Neuronal stem cell (in vitro differentiated cells): ENCODE data around the gene MIPEP.

Experiments
- DNase-seq: peaks from one replicate; pipeline ENCODE4 v3.0.0-alpha.2; 2013; ENCODE audit warnings: low spot score
- H2AFZ ChIP-seq: one replicate; pipeline ENCODE4 v1.6.1; 2013; ENCODE audit warnings: mild to moderate bottlenecking, low read length, inconsistent platforms
- H2AK5ac ChIP-seq: 2 replicates; pipeline ENCODE4 v1.6.1; 2013; ENCODE audit warnings: low read depth, mild to moderate bottlenecking, inconsistent platforms, low read length, moderate library complexity, mixed read lengths
- H2BK120ac ChIP-seq: 2 replicates; pipeline ENCODE4 v1.6.1; 2013; ENCODE audit warnings: low read depth, mild to moderate bottlenecking, inconsistent platforms, low read length, moderate library complexity, mixed read lengths
- H2BK12ac ChIP-seq: one replicate; pipeline ENCODE4 v1.6.1; 2013; ENCODE audit warnings: low read length, inconsistent platforms
- H2BK15ac ChIP-seq: 2 replicates; pipeline ENCODE4 v1.6.1; 2013; ENCODE audit warnings: mild to moderate bottlenecking, low read length, inconsistent platforms, mixed read lengths
- H2BK5ac ChIP-seq: one replicate; pipeline ENCODE4 v1.6.1; 2013; ENCODE audit warnings: inconsistent platforms, mild to moderate bottlenecking, low read length, moderate library complexity
- H3K14ac ChIP-seq: one replicate; pipeline ENCODE4 v1.6.1; 2013; ENCODE audit warnings: low read length, inconsistent platforms
- H3K18ac ChIP-seq: 2 replicates; pipeline ENCODE4 v1.6.1; 2013; ENCODE audit warnings: low read length, inconsistent platforms
- H3K23ac ChIP-seq: 2 replicates; pipeline ENCODE4 v1.6.1; 2013; ENCODE audit warnings: low read depth, mild to moderate bottlenecking, mixed read lengths, low read length, inconsistent platforms; ENCODE audit not compliant: poor library complexity
- H3K27ac ChIP-seq: replicated peaks from 3 replicates; pipeline ENCODE4 v1.5.1; 2013; ENCODE audit warnings: low read length, inconsistent platforms
- H3K27me3 ChIP-seq, 3 experiments: 2 replicates each; pipeline ENCODE4 v1.6.1; 2013; ENCODE audit warnings: low read length in 3 of 3, mild to moderate bottlenecking in 2 of 3, inconsistent platforms in 1 of 3, low read depth in 1 of 3, mixed read lengths in 1 of 3, moderate library complexity in 1 of 3; ENCODE audit not compliant: control insufficient read depth in 3 of 3, insufficient read depth in 3 of 3
- H3K36me3 ChIP-seq, 2 donors: replicated peaks in 1 of 2; 2 replicates each; pipeline ENCODE4 v1.6.1; 2013; ENCODE audit warnings: low read length in 2 of 2; ENCODE audit not compliant: control insufficient read depth in 2 of 2, insufficient read depth in 2 of 2
- H3K4ac ChIP-seq: 2 replicates; pipeline ENCODE4 v1.6.1; 2013; ENCODE audit warnings: inconsistent platforms, mild to moderate bottlenecking, low read length, moderate library complexity
- H3K4me1 ChIP-seq, 2 donors: 1 replicate in 1 of 2; 2 replicates in 1 of 2; pipeline ENCODE4 v1.6.1; 2013; ENCODE audit warnings: low read length in 2 of 2, low read depth in 1 of 2; ENCODE audit not compliant: control insufficient read depth in 2 of 2, insufficient read depth in 1 of 2
- H3K4me2 ChIP-seq: one replicate; pipeline ENCODE4 v1.6.1; 2013; ENCODE audit warnings: mild to moderate bottlenecking, low read length, inconsistent platforms; ENCODE audit not compliant: insufficient read depth, poor library complexity, severe bottlenecking
- H3K4me3 ChIP-seq, 2 donors: 2 replicates each; pipeline ENCODE4 v1.5.1; 2013; ENCODE audit warnings: low read length in 2 of 2, mild to moderate bottlenecking in 2 of 2, inconsistent platforms in 1 of 2, moderate library complexity in 1 of 2
- H3K79me1 ChIP-seq: one replicate; pipeline ENCODE4 v1.6.1; 2013; ENCODE audit warnings: low read depth, mild to moderate bottlenecking, inconsistent platforms, low read length, moderate library complexity
- H3K9ac ChIP-seq: one replicate; pipeline ENCODE4 v1.6.1; 2013; ENCODE audit warnings: mild to moderate bottlenecking, low read depth, low read length, inconsistent platforms; ENCODE audit not compliant: poor library complexity
- H3K9me3 ChIP-seq, 2 donors: replicated peaks in 1 of 2; 2 replicates each; pipeline versions ENCODE3 to v1.6.1; 2013; ENCODE audit warnings: low read length in 2 of 2, mild to moderate bottlenecking in 2 of 2, inconsistent platforms in 1 of 2, low read depth in 1 of 2, mixed read lengths in 1 of 2, moderate library complexity in 1 of 2; ENCODE audit not compliant: control insufficient read depth in 2 of 2, insufficient read depth in 1 of 2
- H4K8ac ChIP-seq: one replicate; pipeline ENCODE4 v1.6.1; 2013; ENCODE audit warnings: low read depth, mild to moderate bottlenecking, inconsistent platforms, low read length, moderate library complexity
- H4K91ac ChIP-seq: one replicate; pipeline ENCODE4 v1.6.1; 2013; ENCODE audit warnings: low read length, low read depth, mild to moderate bottlenecking, inconsistent platforms; ENCODE audit not compliant: poor library complexity
- WGBS, 2 donors: extraction: QIAGEN DNeasy Blood & Tissue Kit; methylation state at CpG; one replicate each; pipeline ENCODE4 v1.1.7; 2013; ENCODE audit warnings: missing lambda C conversion rate in 2 of 2, mixed read lengths in 1 of 2; ENCODE audit not compliant: insufficient read length in 2 of 2, insufficient replicate concordance in 1 of 2; ENCODE audit errors: extremely low coverage in 2 of 2; 5-methylcytosine and 5-hydroxymethylcytosine counted together

MIPEP gene

DNA sequence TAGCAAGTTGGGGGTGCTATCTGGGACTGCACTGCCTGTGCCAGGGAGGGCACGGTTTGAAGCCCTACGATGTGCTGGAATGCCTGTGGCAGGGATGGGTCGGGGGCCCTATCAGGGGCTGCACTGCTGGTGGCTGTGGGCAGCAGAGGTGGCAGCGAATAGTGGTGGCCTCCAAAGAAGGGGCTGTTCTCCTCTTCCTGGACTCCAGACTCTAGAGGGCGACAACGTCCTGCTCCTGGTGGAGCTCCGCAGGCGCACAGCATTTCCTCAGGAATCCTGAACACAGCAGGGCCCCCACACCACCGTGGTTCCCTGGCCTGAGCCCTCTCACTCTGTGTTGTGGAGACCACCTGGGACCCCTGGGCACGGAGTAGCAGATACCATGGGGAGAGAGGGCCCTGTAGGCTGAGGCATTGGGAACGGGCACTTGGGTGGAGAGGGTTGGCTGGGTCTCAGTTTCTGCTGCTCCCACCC lies 173.4 kb downstream of the MIPEP start:
- no peaks in the 10 kb centered on the region for H3K27me3 ChIP-seq
- no peak overlapping the region for H3K4me3 ChIP-seq
- H4K91ac ChIP-seq: no peak overlapping the region
- H3K79me1 ChIP-seq: no peaks in the 10 kb centered on the region
- no peak overlapping the region for H2AK5ac ChIP-seq
- no peak overlapping the region for H4K8ac ChIP-seq
- H3K9me3 ChIP-seq: peaks cover 0 to 6% of the 10 kb centered on the region in 2 donors
- no peak overlapping the region for H3K14ac ChIP-seq
- no peak overlapping the region for H2BK120ac ChIP-seq
- peak overlapping the region; percentile 3 for H3K23ac ChIP-seq
- no peak overlapping the region for H3K4ac ChIP-seq
- H3K9ac ChIP-seq: no peak overlapping the region
- H3K4me2 ChIP-seq: no peak overlapping the region
- H2BK5ac ChIP-seq: no peak overlapping the region
- no peak overlapping the region for H2BK15ac ChIP-seq
- H2AFZ ChIP-seq: peak overlapping the region; percentile 70
- H3K27ac ChIP-seq: no peak overlapping the region
- WGBS, 2 donors: no CpG with 5 or more reads among the region's 11 CpGs
- H3K36me3 ChIP-seq: no peaks in the 10 kb centered on the region
- DNase-seq: no peak
- H2BK12ac ChIP-seq: no peak overlapping the region
- peak overlapping the region; percentile 72 for H3K18ac ChIP-seq
- H3K4me1 ChIP-seq: peaks cover 0 to 6% of the 10 kb centered on the region in 2 donors

- H4K91ac ChIP-seq: no peak overlapping the region
- no peak overlapping the region for H3K4me3 ChIP-seq
- no peak overlapping the region for H2AFZ ChIP-seq
- peak overlapping the region; percentile 7 for H3K18ac ChIP-seq
- WGBS, 2 donors: no CpG with 5 or more reads among the region's 19 CpGs
- no peak overlapping the region for H2BK5ac ChIP-seq
- H2BK120ac ChIP-seq: no peak overlapping the region
- peak overlapping the region; percentile 3 for H3K23ac ChIP-seq
- no peak overlapping the region for H3K4me2 ChIP-seq
- peaks cover 0 to 6% of the 10 kb centered on the region in 2 donors for H3K9me3 ChIP-seq
- peaks cover 0 to 6% of the 10 kb centered on the region in 2 donors for H3K4me1 ChIP-seq
- no peaks in the 10 kb centered on the region for H3K36me3 ChIP-seq
- no peaks in the 10 kb centered on the region for H3K27me3 ChIP-seq
- H2AK5ac ChIP-seq: peak overlapping the region; percentile 47
- no peak overlapping the region for H3K9ac ChIP-seq
- no peak overlapping the region for H3K27ac ChIP-seq
- no peak overlapping the region for H3K4ac ChIP-seq
- H4K8ac ChIP-seq: no peak overlapping the region
- no peak overlapping the region for H3K14ac ChIP-seq
- no peak for DNase-seq
- peak overlapping the region; percentile 46 for H2BK12ac ChIP-seq
- no peak overlapping the region for H2BK15ac ChIP-seq
- no peaks in the 10 kb centered on the region for H3K79me1 ChIP-seq
These were observed 174.0 kb downstream of the MIPEP start for GRCh38 chr13:23715092-23715761.

GRCh38 chr13:23714672-23715071 lies 174.5 kb downstream of the MIPEP start:
- Histone ChIP-seq H2BK15ac (no peak overlapping the region), H3K4me2 (no peak overlapping the region), H2BK12ac (no peak overlapping the region), H3K9ac (no peak overlapping the region), H3K79me1 (no peaks in the 10 kb centered on the region), H3K18ac (no peak overlapping the region), H3K4ac (no peak overlapping the region), H2BK120ac (no peak overlapping the region), H3K23ac (no peak overlapping the region), H3K4me3 (no peak overlapping the region), H4K91ac (no peak overlapping the region), H3K36me3 (no peaks in the 10 kb centered on the region), H3K27me3 (no peaks in the 10 kb centered on the region), H3K14ac (no peak overlapping the region), H2AFZ (no peak overlapping the region), H2BK5ac (no peak overlapping the region), H3K9me3 (peaks cover 0 to 2% of the 10 kb centered on the region in 2 donors), H4K8ac (no peak overlapping the region), H2AK5ac (no peak overlapping the region), H3K27ac (no peak overlapping the region), H3K4me1 (peaks cover 0 to 6% of the 10 kb centered on the region in 2 donors)
- no peak for DNase-seq
- WGBS, 2 donors: no CpG with 5 or more reads among the region's 5 CpGs

DNA sequence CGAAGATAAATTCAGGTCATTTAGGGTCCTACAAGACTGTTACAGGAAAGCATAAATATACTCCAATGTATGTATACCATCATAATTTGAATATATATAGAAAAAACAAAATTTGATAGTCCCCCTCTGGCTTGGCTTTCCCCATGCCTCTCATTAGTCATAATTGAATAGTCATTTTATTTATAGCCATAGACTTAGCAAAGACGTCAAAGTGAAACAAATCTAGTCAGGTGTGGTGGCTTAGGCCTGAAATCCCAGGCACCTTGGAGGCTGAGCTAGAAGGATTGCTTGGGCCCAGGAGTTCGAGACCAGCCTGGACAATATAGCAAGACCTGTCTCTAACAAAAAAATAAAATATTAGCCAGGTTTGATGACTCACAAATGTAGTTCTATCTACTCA lies 177.8 kb downstream of the MIPEP start:
- no peak overlapping the region for H2AK5ac ChIP-seq
- peaks cover 0 to 2% of the 10 kb centered on the region in 2 donors for H3K9me3 ChIP-seq
- no peak overlapping the region for H2AFZ ChIP-seq
- H2BK12ac ChIP-seq: no peak overlapping the region
- no peaks in the 10 kb centered on the region for H3K36me3 ChIP-seq
- H2BK120ac ChIP-seq: no peak overlapping the region
- H3K18ac ChIP-seq: no peak overlapping the region
- no peaks in the 10 kb centered on the region for H3K27me3 ChIP-seq
- H3K14ac ChIP-seq: no peak overlapping the region
- no peak for DNase-seq
- no peak overlapping the region for H2BK15ac ChIP-seq
- no peak overlapping the region for H3K4me3 ChIP-seq
- no peaks in the 10 kb centered on the region for H3K79me1 ChIP-seq
- H3K4me2 ChIP-seq: no peak overlapping the region
- no peak overlapping the region for H3K4ac ChIP-seq
- no CpG with 5 or more reads among the region's 3 CpGs for WGBS, 2 donors
- H4K8ac ChIP-seq: no peak overlapping the region
- H3K27ac ChIP-seq: no peak overlapping the region
- no peak overlapping the region for H3K9ac ChIP-seq
- H3K4me1 ChIP-seq: no peaks in the 10 kb centered on the region
- no peak overlapping the region for H3K23ac ChIP-seq
- no peak overlapping the region for H2BK5ac ChIP-seq
- no peak overlapping the region for H4K91ac ChIP-seq
